Astrocyte (in vitro differentiated cells and primary cell): ENCODE data around the gene SLC12A2.

Source experiments
- CTCF ChIP-seq: IDR thresholded peaks from 2 replicates; pipeline ENCODE4 v1.5.1; 2011; ENCODE audit warnings: low read depth, mild to moderate bottlenecking, inconsistent platforms, low read length, moderate library complexity; ENCODE audit not compliant: insufficient read depth
- EZH2 ChIP-seq: IDR thresholded peaks from 2 replicates; pipeline ENCODE4 v1.6.1; 2012; ENCODE audit warnings: mild to moderate bottlenecking, low read length, inconsistent platforms; ENCODE audit not compliant: insufficient read depth

- TF ChIP-seq CTCF (no peak), EZH2 (no peak)
Measured at GRCh38 chr5:128154943-128155342, 71.4 kb downstream of the SLC12A2 start.
